ENCODE results near the gene TRIM5.

Gene TRIM5

GRCh38 chr11:5679811-5680210 is 5.1 kb downstream of the TRIM5 start:
- no peak for TF ChIP-seq CTCF (IDR thresholded peaks at IDR 0.05; ENCODE audit: low read depth, low read length)
- no peak overlapping the region for H3K4me3 ChIP-seq (ENCODE audit: low read depth, low read length)
- peak; percentile 14 for DNase-seq (ENCODE audit: low read depth, low spot score)
- in situ Hi-C loops (cut with HindIII; ENCODE audit: low sequenced_read_pairs): no loop called here

- in situ Hi-C loops (cut with HindIII; ENCODE audit: low sequenced_read_pairs): no loop called here
- no peak overlapping the region for H3K4me3 ChIP-seq (ENCODE audit: low read depth, low read length)
- no peak for TF ChIP-seq CTCF (IDR thresholded peaks at IDR 0.05; ENCODE audit: low read depth, low read length)
- no peak for DNase-seq (ENCODE audit: low read depth, low spot score)
These were observed 10.5 kb downstream of the TRIM5 start for GRCh38 chr11:5674391-5674790.

GRCh38 chr11:5671831-5672230 is 13.0 kb downstream of the TRIM5 start:
- in situ Hi-C loops (cut with HindIII; ENCODE audit: low sequenced_read_pairs): no loop called here
- H3K4me3 ChIP-seq (ENCODE audit: low read depth, low read length): no peak overlapping the region
- TF ChIP-seq CTCF (IDR thresholded peaks at IDR 0.05; ENCODE audit: low read depth, low read length): no peak
- DNase-seq (ENCODE audit: low read depth, low spot score): no peak

GRCh38 chr11:5666402-5666793 is 18.5 kb downstream of the TRIM5 start:
- in situ Hi-C loops (cut with HindIII; ENCODE audit: low sequenced_read_pairs): no loop called here
- H3K4me3 ChIP-seq (ENCODE audit: low read depth, low read length): no peak overlapping the region
- no peak for TF ChIP-seq CTCF (IDR thresholded peaks at IDR 0.05; ENCODE audit: low read depth, low read length)
- peak; percentile 36 for DNase-seq (ENCODE audit: low read depth, low spot score)

DNA sequence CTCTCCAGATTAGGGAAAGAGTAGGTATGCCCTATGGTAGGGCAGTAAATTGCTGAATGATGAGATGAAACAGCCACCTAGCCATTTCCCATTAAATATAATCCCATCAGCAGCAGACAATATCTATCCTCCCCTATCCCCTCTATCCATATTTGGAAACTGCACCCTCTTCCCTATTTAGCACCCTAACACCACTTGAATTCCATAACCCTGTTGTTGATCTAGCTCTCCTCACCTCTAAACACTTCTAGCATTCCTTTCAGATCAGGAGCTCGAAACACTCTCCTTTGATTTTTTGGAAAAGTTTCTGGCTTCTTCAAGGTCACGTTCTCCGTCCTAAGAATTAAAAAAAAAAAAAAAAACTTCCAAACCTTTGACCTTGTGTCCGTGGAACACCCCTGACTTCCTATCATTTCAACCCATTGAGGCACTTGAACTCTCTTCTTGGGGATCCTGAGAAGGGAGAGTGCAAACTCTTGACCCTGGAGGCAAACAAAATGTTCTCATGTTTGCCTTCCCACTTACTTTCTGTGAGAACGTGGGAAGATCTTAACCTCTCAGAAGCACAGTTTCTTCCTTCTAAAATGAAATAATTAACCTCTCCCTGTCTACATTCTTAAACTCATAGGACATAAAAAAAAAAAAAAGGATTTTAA is 19.0 kb downstream of the TRIM5 start:
- DNase-seq (ENCODE audit: low read depth, low spot score): peak; percentile 8
- in situ Hi-C loops (cut with HindIII; ENCODE audit: low sequenced_read_pairs): no loop called here

DNA sequence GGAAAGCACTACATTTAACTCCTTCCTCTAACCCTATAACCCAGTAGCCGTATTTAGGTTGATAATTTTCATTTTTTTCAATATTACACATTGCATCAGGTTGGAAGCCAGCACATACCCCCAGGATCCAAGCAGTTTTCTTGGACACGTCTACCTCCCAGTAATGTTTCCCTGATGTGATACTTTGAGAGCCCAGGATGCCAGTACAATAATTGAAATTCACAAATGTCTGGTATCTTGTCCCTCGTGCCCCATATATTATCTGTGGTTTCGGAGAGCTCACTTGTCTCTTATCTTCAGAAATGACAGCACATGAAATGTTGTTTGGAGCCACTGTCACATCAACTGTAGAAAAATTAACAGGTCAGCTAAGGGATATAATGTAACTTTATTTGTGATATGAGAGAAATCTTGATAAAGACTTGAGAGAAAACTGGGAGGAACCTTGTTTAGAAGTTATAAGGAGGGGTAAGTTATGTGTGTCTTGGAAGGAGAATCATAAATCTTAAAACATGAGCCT is 19.8 kb downstream of the TRIM5 start:
- H3K4me3 ChIP-seq (ENCODE audit: low read depth, low read length): no peak overlapping the region
- no peak for DNase-seq (ENCODE audit: low read depth, low spot score)
- TF ChIP-seq CTCF (IDR thresholded peaks at IDR 0.05; ENCODE audit: low read depth, low read length): no peak
- in situ Hi-C loops (cut with HindIII; ENCODE audit: low sequenced_read_pairs): no loop called here

More for the DNA sequence above, 19.0 kb downstream of the TRIM5 start:
- TF ChIP-seq CTCF (IDR thresholded peaks at IDR 0.05; ENCODE audit: low read depth, low read length): no peak
- H3K4me3 ChIP-seq (ENCODE audit: low read depth, low read length): no peak overlapping the region

Measured in astrocyte of the spinal cord (primary cell).